Tongue (tissue), 2 donors: ENCODE results near the gene RNF207. TPM values are rescaled to one million over a fixed set of nuclear protein-coding genes. Genes with fewer than 3 reads are reported as not detected.
"Not testable (repeated sequence)": the region's sequence is repeated elsewhere in the genome, so short reads cannot be mapped to it uniquely, and the experiment has no call there.

Experiments
- DNase-seq: peaks from one replicate; pipeline ENCODE4 v3.0.0-alpha.2; 2015
- total RNA-seq: library from RNA; depleted of rRNA; stranded (reverse); fragments of >200 nt; gene quantifications from one replicate; pipeline ENCODE4 v1.2.3, GENCODE V29; 2014

The RNF207 gene
- total RNA-seq, 1 donor from 2014 or later: 22.0 TPM

DNA sequence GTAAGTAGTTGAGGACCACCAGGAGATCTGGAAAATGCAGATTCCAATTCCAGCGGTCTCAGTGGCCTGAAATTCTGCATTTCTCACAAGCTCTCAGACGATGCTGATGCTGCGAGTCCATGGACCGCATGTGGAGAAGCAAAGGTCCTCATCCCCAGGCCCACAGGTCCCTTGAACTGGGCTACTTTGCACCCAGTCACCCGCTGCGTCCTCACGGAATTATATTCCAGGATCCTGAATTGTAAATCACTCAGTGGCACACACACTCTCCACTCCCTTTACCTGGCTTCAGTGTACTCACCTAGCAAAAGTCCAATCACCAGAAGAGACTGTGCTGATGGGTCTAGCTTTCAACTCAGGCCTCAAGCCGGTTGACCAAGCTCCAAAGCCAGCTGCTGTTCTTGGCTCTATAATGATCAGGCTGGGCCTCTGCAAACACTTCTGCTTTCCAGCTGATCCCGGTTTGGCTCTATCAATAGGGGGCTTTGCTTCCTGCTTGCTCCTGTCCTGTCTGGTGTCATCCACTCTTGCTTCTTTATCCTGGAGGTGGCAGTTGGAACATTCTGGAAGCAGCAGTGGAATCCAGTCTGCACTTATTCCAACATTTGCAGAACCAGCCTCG, 5.6 kb upstream of the RNF207 start:
- DNase-seq: no peak

- no peak for DNase-seq
Observed at GRCh38 chr1:6202256-6202655, 3.7 kb upstream of the RNF207 start.

DNA sequence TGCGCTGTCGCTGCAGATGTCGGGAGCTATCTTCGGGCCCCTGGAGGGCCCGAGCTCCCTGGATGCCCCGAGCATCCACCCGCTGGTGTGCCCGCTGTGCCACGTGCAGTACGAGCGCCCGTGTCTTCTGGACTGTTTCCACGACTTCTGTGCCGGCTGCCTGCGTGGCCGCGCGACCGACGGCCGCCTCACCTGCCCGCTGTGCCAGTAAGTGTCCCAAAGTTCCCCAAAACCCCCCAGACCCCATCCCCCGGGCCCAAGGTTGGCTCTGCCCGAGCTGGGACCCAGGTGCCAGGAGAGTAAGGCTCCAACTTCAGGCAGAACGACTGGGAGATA, 569 bp downstream of the RNF207 start:
- no peak for DNase-seq

GRCh38 chr1:6207075-6207885, 1.4 kb downstream of the RNF207 start:
- DNase-seq: no peak

- DNase-seq: no peak
Observed at GRCh38 chr1:6207921-6208320, 2.0 kb downstream of the RNF207 start.

DNA sequence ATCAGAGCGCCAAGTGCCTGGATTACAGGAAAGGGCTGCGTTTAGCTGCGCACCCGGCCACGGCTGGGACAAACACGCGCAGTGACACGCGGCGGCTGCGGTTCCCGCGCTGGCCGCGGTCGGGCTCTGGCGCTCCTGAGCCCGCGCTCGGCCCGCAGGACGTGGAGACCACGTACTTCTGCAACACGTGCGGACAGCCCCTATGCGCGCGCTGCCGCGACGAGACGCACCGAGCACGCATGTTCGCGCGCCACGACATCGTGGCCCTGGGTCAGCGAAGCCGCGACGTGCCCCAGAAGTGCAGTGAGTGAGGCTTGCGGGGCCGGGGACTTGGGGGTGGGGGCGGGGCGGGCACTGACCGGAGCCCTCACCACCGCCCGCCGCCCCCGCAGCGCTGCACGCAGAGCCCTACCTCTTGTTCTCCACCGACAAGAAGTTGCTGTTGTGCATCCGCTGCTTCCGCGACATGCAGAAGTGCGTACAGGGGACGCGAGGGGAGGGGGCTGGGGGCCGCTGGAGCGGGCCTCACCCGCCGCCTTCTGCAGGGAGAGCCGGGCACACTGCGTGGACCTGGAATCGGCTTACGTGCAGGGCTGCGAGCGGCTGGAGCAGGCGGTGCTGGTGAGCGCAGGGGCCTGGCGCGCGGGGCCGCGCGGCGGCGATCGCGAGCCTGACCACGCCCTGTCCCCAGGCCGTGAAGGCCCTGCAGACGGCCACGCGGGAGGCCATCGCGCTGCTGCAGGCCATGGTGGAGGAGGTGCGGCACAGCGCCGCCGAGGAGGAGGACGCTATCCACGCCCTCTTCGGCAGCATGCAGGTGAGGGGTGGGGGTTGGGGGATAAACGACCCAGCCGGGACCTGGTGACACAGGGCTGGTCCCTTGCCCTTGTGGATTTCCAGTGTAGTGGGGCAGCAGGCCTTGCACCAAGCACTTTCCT, 3.1 kb downstream of the RNF207 start:
- DNase-seq: peak; percentile 63

GRCh38 chr1:6209661-6210580, 4.0 kb downstream of the RNF207 start:
- DNase-seq: no peak

DNA sequence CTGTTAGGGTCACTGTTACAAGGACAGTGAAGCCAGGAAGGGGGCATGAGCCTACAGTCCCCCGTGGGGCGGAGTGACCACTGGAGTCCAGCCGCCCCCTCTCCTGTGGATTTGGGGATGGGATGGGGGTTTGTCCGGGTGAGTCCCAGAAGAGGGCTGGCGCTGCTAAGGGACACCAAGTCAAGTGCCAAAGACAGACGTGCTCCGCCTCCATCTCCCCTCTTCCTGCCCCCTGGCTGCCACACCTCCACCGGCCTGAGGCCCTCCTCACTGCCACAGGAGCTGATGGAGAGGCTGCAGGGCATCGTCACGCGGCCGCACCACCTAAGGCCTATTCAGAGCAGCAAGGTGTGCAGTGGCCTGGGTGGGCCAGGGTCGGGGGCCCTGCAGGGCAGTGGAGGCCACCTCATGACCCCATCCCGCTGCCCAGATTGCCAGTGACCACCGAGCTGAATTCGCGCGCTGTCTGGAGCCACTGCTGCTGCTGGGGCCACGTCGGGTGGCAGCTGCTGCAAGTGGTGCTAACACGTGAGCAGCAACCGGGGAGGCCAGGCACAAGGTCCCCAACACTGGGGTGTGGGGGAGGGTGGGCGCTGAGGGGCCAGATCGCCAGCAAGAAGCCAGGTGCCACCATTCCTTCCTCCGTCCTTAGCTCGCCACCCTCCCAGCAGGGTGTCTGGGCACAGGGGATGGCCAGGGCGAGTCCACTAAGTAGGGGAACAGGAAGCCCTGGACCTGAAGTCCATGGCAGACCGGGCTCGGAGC, 4.9 kb downstream of the RNF207 start:
- DNase-seq: no peak

GRCh38 chr1:6211731-6212130, 5.8 kb downstream of the RNF207 start:
- DNase-seq: no peak

DNA sequence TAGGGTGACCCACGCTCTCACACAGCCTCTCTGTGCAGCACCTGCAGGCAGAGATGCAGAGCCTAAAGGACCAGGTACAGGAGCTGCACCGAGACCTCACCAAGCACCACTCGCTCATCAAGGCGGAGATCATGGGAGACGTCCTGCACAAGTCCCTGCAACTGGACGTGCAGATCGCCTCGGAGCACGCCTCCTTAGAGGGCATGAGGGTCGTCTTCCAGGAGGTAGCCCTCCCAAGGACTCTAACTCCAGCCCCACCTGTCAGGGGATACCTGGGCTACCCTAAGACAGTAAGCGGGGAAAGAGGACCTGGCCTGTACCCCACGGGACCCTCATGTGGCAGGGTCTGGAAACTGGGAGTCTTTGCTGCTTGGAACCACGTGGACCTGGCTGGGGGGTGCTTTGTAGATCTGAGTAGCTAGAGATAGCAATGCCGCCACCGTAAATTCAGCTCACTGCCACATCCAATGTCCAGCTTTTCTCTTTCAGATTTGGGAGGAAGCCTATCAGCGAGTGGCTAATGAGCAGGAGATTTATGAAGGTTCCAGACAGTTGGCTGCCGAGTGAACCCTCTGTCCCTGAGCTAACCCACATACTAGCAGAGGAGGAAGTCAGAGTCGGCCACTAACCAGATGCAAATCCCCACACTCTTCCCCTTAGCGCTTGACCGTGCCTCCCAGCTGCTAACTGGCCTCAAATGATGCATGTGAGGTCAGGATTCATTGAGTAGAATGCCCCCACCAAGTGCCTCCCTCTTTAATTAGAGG, 6.5 kb downstream of the RNF207 start:
- no peak for DNase-seq

DNA sequence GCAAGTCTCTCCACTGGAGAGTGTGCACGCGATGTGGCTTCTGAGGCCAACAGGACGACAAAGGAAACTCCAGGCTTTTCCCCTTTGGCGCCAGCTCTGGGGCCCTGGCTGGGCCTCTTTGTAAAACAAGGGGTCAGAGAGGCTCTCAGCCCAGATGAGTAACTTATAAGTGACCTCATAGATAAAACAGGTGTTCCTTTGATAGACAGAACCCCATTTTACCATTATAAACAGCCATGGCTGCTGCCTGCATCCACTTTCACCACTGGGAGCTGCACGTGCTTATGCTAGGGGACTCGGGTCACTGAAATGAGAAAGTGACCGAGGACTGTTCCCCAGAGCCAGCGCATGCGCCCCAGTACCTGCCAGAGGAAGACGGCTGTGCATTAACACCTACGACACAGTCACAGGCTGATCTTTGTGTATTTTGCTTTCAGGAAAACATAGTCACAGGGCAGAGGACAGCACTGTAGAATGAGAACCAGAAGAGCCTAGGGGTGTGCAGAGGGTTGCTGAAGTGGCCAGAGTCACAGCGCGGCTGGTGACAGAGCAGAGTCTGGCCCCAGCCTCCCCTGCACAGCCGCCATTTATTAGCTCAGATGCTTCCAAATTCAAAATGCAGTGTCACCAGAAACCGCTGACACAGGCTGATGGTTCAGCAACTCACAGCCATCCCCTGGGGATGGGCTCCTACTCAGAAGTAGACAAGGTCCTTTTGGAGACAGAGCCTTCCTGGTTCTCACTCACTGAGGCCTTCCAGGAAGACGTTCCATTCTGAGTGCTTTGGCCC, 12.7 kb downstream of the RNF207 start:
- DNase-seq: no peak

- not testable (repeated sequence) for DNase-seq
Observed at GRCh38 chr1:6219641-6220040, 13.7 kb downstream of the RNF207 start.

DNA sequence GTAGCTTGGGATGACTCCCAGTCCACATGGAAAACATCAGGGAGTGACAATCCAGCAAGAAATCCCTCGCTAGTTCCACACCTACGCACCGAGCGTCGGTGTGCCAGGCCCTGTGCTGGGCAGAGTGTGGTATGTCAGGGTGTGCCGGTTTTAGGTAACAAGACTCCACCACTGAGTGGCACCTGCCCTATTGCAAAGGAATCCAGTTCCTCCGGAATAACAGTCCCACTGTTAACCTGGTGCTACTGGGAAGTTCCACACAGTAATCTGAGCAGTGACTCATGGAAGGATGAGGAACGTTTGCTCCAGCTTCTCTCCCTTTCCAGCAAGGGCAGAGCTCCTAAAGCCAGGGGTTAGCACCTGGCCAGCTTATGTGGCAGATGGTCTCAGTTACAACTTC, 14.3 kb downstream of the RNF207 start:
- no peak for DNase-seq

DNA sequence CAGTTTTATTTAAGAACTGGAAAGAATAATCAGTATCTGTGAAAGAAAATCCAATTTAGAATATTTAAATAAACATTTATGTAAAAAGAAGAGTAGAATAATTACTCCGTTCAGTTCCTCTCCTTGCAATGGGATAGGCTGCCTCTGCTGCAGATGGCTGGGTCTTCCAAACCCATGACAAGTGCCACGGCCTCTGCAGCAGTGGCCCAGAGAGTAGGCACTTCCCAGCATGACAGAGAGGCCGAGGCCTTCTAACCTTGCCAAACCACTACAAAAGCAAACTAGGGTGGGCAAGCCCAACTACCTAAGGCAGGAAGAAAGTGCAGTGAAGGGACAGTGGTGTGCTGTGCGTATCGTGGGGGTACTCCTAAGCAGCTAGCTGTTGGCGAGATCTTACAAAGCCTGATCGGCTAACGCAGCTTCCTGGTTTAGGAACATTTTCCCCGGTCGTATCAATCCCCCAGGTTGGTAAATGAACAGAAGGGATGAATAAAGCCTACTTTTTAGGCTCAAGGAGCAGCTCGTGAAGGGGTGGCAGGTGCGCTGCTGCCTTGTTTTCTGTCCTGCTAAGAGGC, 15.4 kb downstream of the RNF207 start:
- no peak for DNase-seq

GRCh38 chr1:6222636-6223035, 16.7 kb downstream of the RNF207 start:
- DNase-seq: peak; percentile 98

GRCh38 chr1:6223617-6224016, 17.7 kb downstream of the RNF207 start:
- DNase-seq: no peak

DNA sequence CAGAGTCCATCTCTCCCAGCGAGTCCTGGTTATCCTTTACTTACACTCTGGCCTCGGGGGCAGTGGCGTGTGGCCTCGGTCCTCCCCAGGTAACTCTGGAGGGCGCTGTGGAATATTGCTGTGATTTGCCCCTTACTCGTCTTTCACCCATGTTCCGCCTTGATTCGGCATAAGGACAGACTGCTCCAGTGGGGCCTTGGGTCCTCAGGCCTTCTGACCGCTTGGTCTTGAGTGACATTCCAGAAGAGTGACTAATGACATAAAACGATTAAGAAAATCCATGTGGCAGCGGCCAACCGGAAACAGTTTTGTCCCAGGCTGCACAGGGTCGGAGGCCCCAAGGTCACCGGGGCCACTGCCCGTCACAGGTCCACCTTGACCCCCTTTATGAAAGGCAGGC, 18.8 kb downstream of the RNF207 start:
- no peak for DNase-seq

DNA sequence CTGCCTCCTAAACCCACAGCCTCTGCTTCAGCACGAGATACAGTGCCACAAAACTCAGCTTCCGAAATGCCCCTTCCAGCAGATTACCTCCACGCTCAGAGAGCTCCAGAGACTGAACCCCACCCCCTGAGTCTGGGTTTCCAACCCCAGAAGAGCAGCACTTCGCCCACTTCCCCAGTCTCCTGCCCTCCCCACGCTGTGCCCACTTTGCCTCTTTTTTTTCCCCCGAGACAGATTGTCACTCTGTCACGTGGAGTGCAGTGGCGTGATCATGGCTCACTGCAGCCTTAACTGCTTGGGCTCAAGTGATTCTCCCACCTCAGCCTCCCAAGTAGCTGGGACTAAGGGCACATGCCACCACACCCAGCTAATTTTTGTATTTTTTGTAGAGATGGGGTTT, 19.7 kb downstream of the RNF207 start:
- DNase-seq: no peak

DNA sequence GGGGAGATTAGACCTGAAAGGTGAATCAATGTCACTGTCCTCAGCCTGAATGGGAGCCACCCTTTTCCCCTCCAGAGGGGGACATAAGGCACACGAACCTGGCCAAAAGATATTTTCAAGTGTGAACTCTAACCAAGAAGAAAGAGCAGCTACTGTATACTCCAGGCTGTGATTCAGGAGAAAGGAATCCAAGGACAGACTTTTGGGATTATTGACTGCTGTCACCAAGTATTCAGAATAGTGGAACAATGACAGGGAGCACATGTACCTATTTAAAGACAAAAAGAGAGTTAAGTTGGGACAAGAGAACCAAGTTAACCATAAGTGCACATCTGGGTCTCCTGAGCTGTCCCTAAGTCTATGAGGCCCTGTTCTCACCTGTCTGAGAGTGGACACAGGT, 27.5 kb downstream of the RNF207 start:
- DNase-seq: no peak
